ENCODE measurements around the gene FOXP1. TPM values are rescaled to one million over a fixed set of nuclear protein-coding genes. Genes with fewer than 3 reads are reported as not detected.

Gene FOXP1
- total RNA-seq, 1 experiment from 2014 or later = 58.4 TPM

DNA sequence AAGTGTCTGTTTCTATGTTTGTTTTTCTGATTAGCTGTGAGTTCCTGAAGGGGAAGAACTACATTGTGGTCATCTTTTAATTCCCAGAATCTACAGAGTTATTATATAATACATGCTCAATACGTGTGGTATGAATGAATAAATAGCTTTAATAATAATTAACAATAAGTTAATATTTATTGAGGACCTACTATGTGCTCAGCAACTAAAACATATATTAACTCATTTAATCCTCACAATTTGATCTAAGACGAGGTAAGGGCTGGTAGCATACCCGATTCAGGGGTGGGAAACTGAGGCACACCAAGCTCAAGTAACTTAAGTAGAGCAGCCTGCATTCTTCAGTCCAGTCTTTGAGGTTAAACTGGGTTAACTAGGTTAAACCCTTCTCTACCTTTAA is 553.8 kb downstream of the FOXP1 start:
- no peak for DNase-seq (ENCODE audit: low spot score)
- H3K27me3 ChIP-seq (replicated peaks; ENCODE audit: insufficient read depth, low read depth, low read length, poor library complexity) = no peaks in the 10 kb centered on the region
- peaks cover 3% of the 10 kb centered on the region for H3K36me3 ChIP-seq (ENCODE audit: insufficient read depth, low read length, poor library complexity, severe bottlenecking)
- intact Hi-C loops (cut with micrococcal nuclease; ENCODE audit: unreplicated experiment) = no loop called here
- H3K27ac ChIP-seq (ENCODE audit: low read depth, low read length, poor library complexity, severe bottlenecking) = no peak overlapping the region
- H3K4me1 ChIP-seq (ENCODE audit: insufficient read depth, low read length, poor library complexity, severe bottlenecking) = peaks cover 9% of the 10 kb centered on the region
- H3K4me3 ChIP-seq (ENCODE audit: low read depth, low read length, poor library complexity, severe bottlenecking) = no peak overlapping the region
- no peaks in the 10 kb centered on the region for H3K9me3 ChIP-seq (ENCODE audit: low read depth, low read length, poor library complexity, severe bottlenecking)
- TF ChIP-seq EZH2 (IDR thresholded peaks at IDR 0.05; ENCODE audit: borderline replicate concordance, low read depth, low read length, poor library complexity, severe bottlenecking) = no peak
- TF ChIP-seq, protein P1, sequence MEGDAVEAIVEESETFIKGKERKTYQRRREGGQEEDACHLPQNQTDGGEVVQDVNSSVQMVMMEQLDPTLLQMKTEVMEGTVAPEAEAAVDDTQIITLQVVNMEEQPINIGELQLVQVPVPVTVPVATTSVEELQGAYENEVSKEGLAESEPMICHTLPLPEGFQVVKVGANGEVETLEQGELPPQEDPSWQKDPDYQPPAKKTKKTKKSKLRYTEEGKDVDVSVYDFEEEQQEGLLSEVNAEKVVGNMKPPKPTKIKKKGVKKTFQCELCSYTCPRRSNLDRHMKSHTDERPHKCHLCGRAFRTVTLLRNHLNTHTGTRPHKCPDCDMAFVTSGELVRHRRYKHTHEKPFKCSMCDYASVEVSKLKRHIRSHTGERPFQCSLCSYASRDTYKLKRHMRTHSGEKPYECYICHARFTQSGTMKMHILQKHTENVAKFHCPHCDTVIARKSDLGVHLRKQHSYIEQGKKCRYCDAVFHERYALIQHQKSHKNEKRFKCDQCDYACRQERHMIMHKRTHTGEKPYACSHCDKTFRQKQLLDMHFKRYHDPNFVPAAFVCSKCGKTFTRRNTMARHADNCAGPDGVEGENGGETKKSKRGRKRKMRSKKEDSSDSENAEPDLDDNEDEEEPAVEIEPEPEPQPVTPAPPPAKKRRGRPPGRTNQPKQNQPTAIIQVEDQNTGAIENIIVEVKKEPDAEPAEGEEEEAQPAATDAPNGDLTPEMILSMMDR (conservative IDR thresholded peaks at IDR 0.05; ENCODE audit: low read depth, low read length) = no peak
- ChIA-PET POLR2A (ENCODE audit: low non-redundant PET) (no interaction called here), CTCF (no interaction called here)
- BruUV-seq (replicated peaks) = no TSS peak

DNA sequence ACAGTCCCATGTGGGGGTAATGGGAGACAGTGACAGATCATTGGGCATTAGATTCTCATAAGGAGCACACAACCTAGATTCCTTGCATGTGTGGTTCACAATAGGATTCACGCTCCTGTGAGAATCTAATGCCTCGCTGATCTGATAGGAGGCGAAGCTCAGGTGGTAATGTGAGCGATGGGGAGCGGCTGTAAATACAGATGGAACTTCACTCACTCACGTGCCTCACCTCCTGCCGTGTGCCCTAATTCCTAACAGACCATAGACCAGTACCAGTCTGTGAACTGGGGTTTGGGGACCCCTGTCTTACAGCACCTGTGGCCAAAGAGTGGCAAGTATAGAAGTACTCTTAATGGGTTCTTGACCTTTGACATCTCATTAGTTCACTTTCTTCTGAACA is 554.7 kb downstream of the FOXP1 start:
- no peak overlapping the region for H3K27ac ChIP-seq (ENCODE audit: low read depth, low read length, poor library complexity, severe bottlenecking)
- intact Hi-C loops (cut with micrococcal nuclease; ENCODE audit: unreplicated experiment) = no loop called here
- ChIA-PET POLR2A (ENCODE audit: low non-redundant PET) (no interaction called here), CTCF (no interaction called here)
- peaks cover 11% of the 10 kb centered on the region for H3K4me1 ChIP-seq (ENCODE audit: insufficient read depth, low read length, poor library complexity, severe bottlenecking)
- BruUV-seq (replicated peaks) = no TSS peak
- TF ChIP-seq, protein P1 (conservative IDR thresholded peaks at IDR 0.05; ENCODE audit: low read depth, low read length) = no peak
- TF ChIP-seq EZH2 (IDR thresholded peaks at IDR 0.05; ENCODE audit: borderline replicate concordance, low read depth, low read length, poor library complexity, severe bottlenecking) = no peak
- no peaks in the 10 kb centered on the region for H3K27me3 ChIP-seq (replicated peaks; ENCODE audit: insufficient read depth, low read depth, low read length, poor library complexity)
- H3K36me3 ChIP-seq (ENCODE audit: insufficient read depth, low read length, poor library complexity, severe bottlenecking) = peaks cover 3% of the 10 kb centered on the region
- no peaks in the 10 kb centered on the region for H3K9me3 ChIP-seq (ENCODE audit: low read depth, low read length, poor library complexity, severe bottlenecking)
- DNase-seq (ENCODE audit: low spot score) = no peak
- no peak overlapping the region for H3K4me3 ChIP-seq (ENCODE audit: low read depth, low read length, poor library complexity, severe bottlenecking)

DNA sequence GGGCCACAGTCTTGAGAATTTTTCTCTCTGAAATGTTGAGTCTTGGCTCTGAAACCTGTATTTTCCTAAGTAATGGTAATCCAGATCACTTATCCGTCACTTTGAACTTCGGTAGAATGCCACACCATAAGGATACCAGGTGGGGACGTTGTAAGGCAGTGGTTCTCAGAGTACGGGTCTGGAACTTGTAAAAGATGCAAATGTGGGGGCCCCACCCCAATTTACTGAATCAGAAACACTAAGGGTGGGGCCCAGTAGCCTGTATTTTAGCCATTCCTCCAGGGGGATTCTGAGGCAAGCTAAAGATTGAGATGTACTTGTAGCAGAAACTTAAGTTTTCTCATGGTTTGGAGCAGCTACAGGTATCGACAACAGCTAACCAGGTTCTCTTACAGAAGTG is 555.3 kb downstream of the FOXP1 start:
- TF ChIP-seq EZH2 (IDR thresholded peaks at IDR 0.05; ENCODE audit: borderline replicate concordance, low read depth, low read length, poor library complexity, severe bottlenecking) = no peak
- TF ChIP-seq, protein P1 (conservative IDR thresholded peaks at IDR 0.05; ENCODE audit: low read depth, low read length) = no peak
- ChIA-PET CTCF (no interaction called here), POLR2A (ENCODE audit: low non-redundant PET) (no interaction called here)
- no peak overlapping the region for H3K27ac ChIP-seq (ENCODE audit: low read depth, low read length, poor library complexity, severe bottlenecking)
- H3K4me1 ChIP-seq (ENCODE audit: insufficient read depth, low read length, poor library complexity, severe bottlenecking) = peaks cover 11% of the 10 kb centered on the region
- H3K27me3 ChIP-seq (replicated peaks; ENCODE audit: insufficient read depth, low read depth, low read length, poor library complexity) = no peaks in the 10 kb centered on the region
- intact Hi-C loops (cut with micrococcal nuclease; ENCODE audit: unreplicated experiment) = no loop called here
- peaks cover 3% of the 10 kb centered on the region for H3K36me3 ChIP-seq (ENCODE audit: insufficient read depth, low read length, poor library complexity, severe bottlenecking)
- DNase-seq (ENCODE audit: low spot score) = no peak
- no TSS peak for BruUV-seq (replicated peaks)
- no peak overlapping the region for H3K4me3 ChIP-seq (ENCODE audit: low read depth, low read length, poor library complexity, severe bottlenecking)
- no peaks in the 10 kb centered on the region for H3K9me3 ChIP-seq (ENCODE audit: low read depth, low read length, poor library complexity, severe bottlenecking)
